ENCODE results near the gene SDK2. TPM values are rescaled to one million over a fixed set of nuclear protein-coding genes. Genes with fewer than 3 reads are reported as not detected.
A peak's percentile ranks its signal among the peaks of the same experiment; 100 is the strongest.

Gene SDK2
- total and polyA plus RNA-seq, 5 donors from 2014 or later: 0.02 to 0.59 (median 0.02) TPM; not detected in 2

DNA sequence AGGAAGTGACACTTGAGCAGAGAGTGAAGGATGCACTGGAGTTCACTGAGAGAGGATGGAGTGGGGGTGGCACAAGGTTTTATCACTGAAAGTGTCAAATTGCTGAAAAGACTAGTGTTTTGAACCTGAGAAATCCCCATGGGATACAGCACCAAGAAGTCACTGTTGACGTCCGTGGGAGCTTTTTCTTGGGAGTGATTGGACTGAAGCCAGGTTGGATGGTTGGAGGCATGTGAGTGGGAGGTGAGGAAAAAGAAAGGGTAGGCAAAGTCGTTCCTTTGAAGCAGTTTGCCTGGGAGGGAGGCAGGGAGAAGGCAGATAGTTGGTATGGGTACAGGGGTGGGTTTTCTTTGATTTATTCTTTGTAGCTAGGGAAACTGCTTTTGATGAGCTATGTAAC, 39.9 kb upstream of the SDK2 start:
- Mint-ChIP-seq H3K27me3 (peaks cover 20% of the 10 kb centered on the region), H3K4me1 (no peaks in the 10 kb centered on the region), H3K4me3 (no peak overlapping the region), H3K27ac (peak overlapping the region in 1 of 3 donors; percentile 76), H3K36me3 (no peaks in the 10 kb centered on the region), H3K9me3 (peaks cover 0 to 10% (median 5%) of the 10 kb centered on the region in 7 donors)
- no peak overlapping the region for H3K27ac ChIP-seq (ENCODE audit: insufficient read depth, low read length, poor library complexity, severe bottlenecking)
- no peaks in the 10 kb centered on the region for H3K36me3 ChIP-seq (ENCODE audit: control insufficient read depth, insufficient read depth, low read length)
- no peak for ATAC-seq (ENCODE audit: low read depth in 2 of 2)
- no peaks in the 10 kb centered on the region for H3K4me1 ChIP-seq (ENCODE audit: control insufficient read depth, insufficient read depth, low read length, poor library complexity, severe bottlenecking)
- H3K27me3 ChIP-seq (ENCODE audit: control insufficient read depth, insufficient read depth, low read length): peaks cover 3% of the 10 kb centered on the region
- no peaks in the 10 kb centered on the region for H3K9me3 ChIP-seq (ENCODE audit: control insufficient read depth in 2 of 2, low read length in 2 of 2)
- DNase-seq: no peak
- H3K4me3 ChIP-seq (ENCODE audit: low read depth, low read length): no peak overlapping the region

DNA sequence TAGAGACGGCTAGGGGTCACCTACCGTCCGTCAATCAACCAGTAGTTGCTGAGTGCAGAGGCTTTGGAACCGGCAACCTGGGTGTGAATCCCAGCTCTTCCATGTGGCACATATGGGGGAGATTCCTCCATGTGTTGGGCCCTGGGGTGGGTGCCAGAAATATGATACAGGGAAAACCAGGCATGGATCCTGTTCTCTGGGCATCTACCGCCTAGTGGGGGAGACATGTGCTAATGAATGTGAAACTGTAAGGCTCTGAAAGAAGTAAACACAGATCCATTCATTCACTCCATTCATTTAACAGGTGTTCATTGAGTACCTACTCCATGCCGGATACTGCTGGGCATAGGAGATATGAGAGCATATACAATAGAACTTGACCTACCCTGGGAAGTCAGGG, 39.5 kb upstream of the SDK2 start:
- no peak for DNase-seq
- no peaks in the 10 kb centered on the region for H3K4me1 Mint-ChIP-seq
- Histone ChIP-seq H3K9me3 (ENCODE audit: control insufficient read depth in 2 of 2, low read length in 2 of 2) (no peaks in the 10 kb centered on the region), H3K27ac (ENCODE audit: insufficient read depth, low read length, poor library complexity, severe bottlenecking) (no peak overlapping the region), H3K36me3 (ENCODE audit: control insufficient read depth, insufficient read depth, low read length) (no peaks in the 10 kb centered on the region), H3K27me3 (ENCODE audit: control insufficient read depth, insufficient read depth, low read length) (peaks cover 3% of the 10 kb centered on the region), H3K4me3 (ENCODE audit: low read depth, low read length) (no peak overlapping the region), H3K4me1 (ENCODE audit: control insufficient read depth, insufficient read depth, low read length, poor library complexity, severe bottlenecking) (no peaks in the 10 kb centered on the region)
- H3K9me3 Mint-ChIP-seq: peaks cover 0 to 10% (median 5%) of the 10 kb centered on the region in 7 donors
- no peak overlapping the region for H3K4me3 Mint-ChIP-seq
- H3K36me3 Mint-ChIP-seq: no peaks in the 10 kb centered on the region
- ATAC-seq (ENCODE audit: low read depth in 2 of 2): no peak
- peak overlapping the region in 1 of 3 donors; percentile 76 for H3K27ac Mint-ChIP-seq
- H3K27me3 Mint-ChIP-seq: peaks cover 24% of the 10 kb centered on the region

DNA sequence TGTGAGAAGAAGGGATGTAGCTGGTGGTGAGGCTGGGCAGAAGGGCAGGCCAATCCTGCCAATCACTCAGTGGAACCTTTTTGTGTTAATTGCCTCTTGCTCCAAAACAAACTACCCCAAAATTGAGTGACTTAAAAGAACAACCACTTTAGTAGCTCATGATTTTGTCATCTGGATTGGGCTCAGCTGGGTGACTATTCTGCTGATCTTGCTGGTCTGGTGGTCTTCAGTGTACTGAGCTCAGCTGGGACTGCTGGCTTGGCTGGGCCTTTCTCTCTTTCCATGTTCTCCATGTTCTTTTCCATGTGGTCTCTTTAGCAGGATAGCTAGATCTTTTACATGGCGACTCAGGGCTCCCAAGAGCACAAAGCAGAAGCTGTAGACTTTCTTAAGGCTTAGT, 37.7 kb upstream of the SDK2 start:
- ATAC-seq (ENCODE audit: low read depth in 2 of 2): no peak
- H3K27me3 ChIP-seq (ENCODE audit: control insufficient read depth, insufficient read depth, low read length): peaks cover 3% of the 10 kb centered on the region
- Mint-ChIP-seq H3K9me3 (peaks cover 0 to 10% (median 5%) of the 10 kb centered on the region in 7 donors), H3K4me1 (no peaks in the 10 kb centered on the region), H3K36me3 (no peaks in the 10 kb centered on the region), H3K27me3 (peaks cover 24% of the 10 kb centered on the region), H3K27ac (no peak overlapping the region), H3K4me3 (no peak overlapping the region)
- no peaks in the 10 kb centered on the region for H3K9me3 ChIP-seq (ENCODE audit: control insufficient read depth in 2 of 2, low read length in 2 of 2)
- H3K4me3 ChIP-seq (ENCODE audit: low read depth, low read length): no peak overlapping the region
- no peak overlapping the region for H3K27ac ChIP-seq (ENCODE audit: insufficient read depth, low read length, poor library complexity, severe bottlenecking)
- DNase-seq: no peak
- no peaks in the 10 kb centered on the region for H3K4me1 ChIP-seq (ENCODE audit: control insufficient read depth, insufficient read depth, low read length, poor library complexity, severe bottlenecking)
- H3K36me3 ChIP-seq (ENCODE audit: control insufficient read depth, insufficient read depth, low read length): no peaks in the 10 kb centered on the region

DNA sequence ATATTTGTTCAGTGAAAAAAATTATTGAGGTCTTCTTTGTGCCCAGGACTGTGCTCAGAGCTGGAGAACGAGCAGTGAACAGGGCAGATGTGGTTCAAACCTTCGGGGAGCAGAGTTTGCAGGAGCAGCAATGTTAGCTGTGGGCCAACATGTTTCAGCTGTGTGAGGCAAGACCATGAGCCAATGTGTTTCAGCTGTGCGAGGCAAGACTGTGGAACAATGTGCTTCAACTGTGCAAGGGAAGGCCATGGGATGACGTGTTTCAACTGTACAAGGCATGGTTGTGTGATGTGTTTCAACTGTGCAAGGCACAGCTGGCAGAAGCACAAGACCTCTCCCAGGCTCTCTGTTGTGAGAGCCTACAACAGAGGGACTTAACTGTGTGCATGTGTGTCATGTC, 35.2 kb upstream of the SDK2 start:
- H3K4me1 Mint-ChIP-seq: no peaks in the 10 kb centered on the region
- peaks cover 0 to 8% (median 5%) of the 10 kb centered on the region in 7 donors for H3K9me3 Mint-ChIP-seq
- ATAC-seq (ENCODE audit: low read depth in 2 of 2): no peak
- H3K36me3 Mint-ChIP-seq: no peaks in the 10 kb centered on the region
- no peaks in the 10 kb centered on the region for H3K4me1 ChIP-seq (ENCODE audit: control insufficient read depth, insufficient read depth, low read length, poor library complexity, severe bottlenecking)
- DNase-seq: no peak
- no peak overlapping the region for H3K4me3 ChIP-seq (ENCODE audit: low read depth, low read length)
- no peak overlapping the region for H3K27ac Mint-ChIP-seq
- H3K27ac ChIP-seq (ENCODE audit: insufficient read depth, low read length, poor library complexity, severe bottlenecking): no peak overlapping the region
- H3K27me3 Mint-ChIP-seq: peaks cover 25% of the 10 kb centered on the region
- H3K4me3 Mint-ChIP-seq: no peak overlapping the region
- H3K9me3 ChIP-seq (ENCODE audit: control insufficient read depth in 2 of 2, low read length in 2 of 2): no peaks in the 10 kb centered on the region
- no peaks in the 10 kb centered on the region for H3K36me3 ChIP-seq (ENCODE audit: control insufficient read depth, insufficient read depth, low read length)
- H3K27me3 ChIP-seq (ENCODE audit: control insufficient read depth, insufficient read depth, low read length): peaks cover 3% of the 10 kb centered on the region

DNA sequence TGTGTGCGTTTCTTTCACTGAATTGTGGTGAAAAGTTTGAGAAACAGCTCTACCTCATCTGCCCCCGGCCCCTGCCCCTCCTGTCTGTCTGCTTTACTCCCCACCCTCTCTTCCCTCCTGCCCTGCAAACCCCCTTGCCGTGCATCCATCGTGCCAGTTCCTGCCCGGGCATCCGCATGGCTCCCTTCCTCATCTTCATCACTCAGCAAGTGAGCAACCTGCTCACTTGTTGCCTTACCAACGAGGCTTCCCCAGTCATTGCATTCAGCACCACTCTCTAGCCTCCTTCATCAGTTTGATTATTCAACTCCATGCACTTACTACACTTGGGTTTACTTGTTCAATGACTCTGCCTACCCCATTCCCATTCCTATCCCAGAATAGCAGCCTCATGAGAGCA, 34.8 kb upstream of the SDK2 start:
- no peaks in the 10 kb centered on the region for H3K4me1 Mint-ChIP-seq
- no peaks in the 10 kb centered on the region for H3K36me3 Mint-ChIP-seq
- DNase-seq: no peak

DNA sequence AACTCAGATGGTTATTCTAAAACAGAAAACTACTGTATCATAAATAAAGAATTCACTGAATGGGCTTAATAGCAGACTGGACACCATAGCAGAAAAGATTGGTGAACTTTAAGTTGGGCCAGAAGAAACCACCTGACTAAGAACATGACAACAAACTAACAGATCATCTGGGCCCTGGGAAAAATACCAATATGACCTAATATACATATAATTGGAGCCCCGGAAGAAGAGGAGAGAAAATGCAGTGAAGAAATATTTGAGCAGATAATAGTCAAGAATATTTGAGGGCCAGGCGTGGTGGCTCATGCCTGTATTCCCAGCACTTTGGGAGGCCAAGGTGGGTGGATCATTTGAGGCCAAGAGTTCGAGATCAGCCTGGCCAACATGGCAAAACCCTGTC, 25.5 kb upstream of the SDK2 start:
- H3K9me3 ChIP-seq (ENCODE audit: control insufficient read depth in 2 of 2, low read length in 2 of 2): peaks cover 0 to 3% of the 10 kb centered on the region in 2 experiments
- H3K36me3 ChIP-seq (ENCODE audit: control insufficient read depth, insufficient read depth, low read length): no peaks in the 10 kb centered on the region
- no peak overlapping the region for H3K27ac Mint-ChIP-seq
- no peak for DNase-seq
- H3K9me3 Mint-ChIP-seq: peaks cover 0 to 8% (median 2%) of the 10 kb centered on the region in 7 donors
- no peak overlapping the region for H3K4me3 ChIP-seq (ENCODE audit: low read depth, low read length)
- no peak overlapping the region for H3K27ac ChIP-seq (ENCODE audit: insufficient read depth, low read length, poor library complexity, severe bottlenecking)
- H3K4me3 Mint-ChIP-seq: no peak overlapping the region
- H3K4me1 Mint-ChIP-seq: peaks cover 19 to 28% (median 26%) of the 10 kb centered on the region in 4 donors
- H3K27me3 ChIP-seq (ENCODE audit: control insufficient read depth, insufficient read depth, low read length): no peaks in the 10 kb centered on the region
- H3K4me1 ChIP-seq (ENCODE audit: control insufficient read depth, insufficient read depth, low read length, poor library complexity, severe bottlenecking): peaks cover 17% of the 10 kb centered on the region
- no peak for ATAC-seq (ENCODE audit: low read depth in 2 of 2)
- peaks cover 3% of the 10 kb centered on the region for H3K36me3 Mint-ChIP-seq
- peaks cover 25% of the 10 kb centered on the region for H3K27me3 Mint-ChIP-seq

More for the DNA sequence above, 34.8 kb upstream of the SDK2 start:
- ATAC-seq (ENCODE audit: low read depth in 2 of 2): no peak
- H3K9me3 Mint-ChIP-seq: peaks cover 0 to 8% (median 5%) of the 10 kb centered on the region in 7 donors
- H3K36me3 ChIP-seq (ENCODE audit: control insufficient read depth, insufficient read depth, low read length): no peaks in the 10 kb centered on the region
- no peak overlapping the region for H3K27ac Mint-ChIP-seq
- H3K4me1 ChIP-seq (ENCODE audit: control insufficient read depth, insufficient read depth, low read length, poor library complexity, severe bottlenecking): no peaks in the 10 kb centered on the region
- no peak overlapping the region for H3K4me3 ChIP-seq (ENCODE audit: low read depth, low read length)
- peaks cover 3% of the 10 kb centered on the region for H3K27me3 ChIP-seq (ENCODE audit: control insufficient read depth, insufficient read depth, low read length)
- H3K9me3 ChIP-seq (ENCODE audit: control insufficient read depth in 2 of 2, low read length in 2 of 2): no peaks in the 10 kb centered on the region
- no peak overlapping the region for H3K27ac ChIP-seq (ENCODE audit: insufficient read depth, low read length, poor library complexity, severe bottlenecking)
- H3K27me3 Mint-ChIP-seq: peaks cover 30% of the 10 kb centered on the region
- no peak overlapping the region for H3K4me3 Mint-ChIP-seq

DNA sequence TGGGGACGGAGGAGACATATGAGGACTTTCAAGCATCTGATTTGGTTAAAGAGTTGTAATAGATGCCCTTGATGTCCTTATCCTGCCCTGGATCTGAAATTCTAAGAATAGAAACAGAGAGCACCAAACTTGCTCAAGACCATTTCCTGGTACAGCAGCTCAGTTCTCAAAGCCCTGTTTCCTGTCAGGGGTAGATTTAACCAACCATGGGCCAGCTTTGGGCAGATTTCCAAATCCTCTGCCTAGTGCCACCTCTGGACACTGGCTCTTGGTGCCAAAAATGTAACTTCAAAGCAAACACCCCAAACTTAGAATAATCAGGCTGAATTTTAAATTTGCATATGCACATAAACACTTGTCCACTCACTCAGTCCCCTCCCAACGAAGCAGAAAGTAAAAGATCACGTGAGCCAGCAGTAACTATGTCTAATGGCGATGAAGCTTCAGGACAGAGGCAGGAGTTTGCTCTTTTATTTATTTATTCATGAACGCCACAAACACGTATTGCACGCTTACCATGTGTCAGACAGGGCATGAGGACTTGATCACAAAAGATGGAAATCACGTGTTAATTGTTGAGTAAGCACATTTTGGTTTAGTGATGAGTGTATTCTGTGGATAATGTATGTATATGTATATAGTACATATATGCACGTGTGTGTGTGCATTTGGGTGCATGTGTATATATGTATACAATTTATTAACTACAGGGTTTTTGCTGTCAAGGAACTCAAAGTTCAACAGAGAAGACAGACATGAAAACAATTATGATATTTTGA, 23.1 kb upstream of the SDK2 start:
- peak; percentile 87 to 94 for ATAC-seq (ENCODE audit: low read depth in 2 of 2)
- Histone ChIP-seq H3K27ac (ENCODE audit: insufficient read depth, low read length, poor library complexity, severe bottlenecking) (no peak overlapping the region), H3K4me3 (ENCODE audit: low read depth, low read length) (peak overlapping the region; percentile 43), H3K36me3 (ENCODE audit: control insufficient read depth, insufficient read depth, low read length) (no peaks in the 10 kb centered on the region), H3K4me1 (ENCODE audit: control insufficient read depth, insufficient read depth, low read length, poor library complexity, severe bottlenecking) (peaks cover 17% of the 10 kb centered on the region), H3K27me3 (ENCODE audit: control insufficient read depth, insufficient read depth, low read length) (no peaks in the 10 kb centered on the region), H3K9me3 (ENCODE audit: control insufficient read depth in 2 of 2, low read length in 2 of 2) (peaks cover 0 to 3% of the 10 kb centered on the region in 2 experiments)
- Mint-ChIP-seq H3K4me1 (peaks cover 19 to 28% (median 27%) of the 10 kb centered on the region in 4 donors), H3K36me3 (peaks cover 3% of the 10 kb centered on the region), H3K9me3 (peaks cover 0 to 8% (median 2%) of the 10 kb centered on the region in 7 donors), H3K4me3 (peak overlapping the region in 3 of 4 donors; percentile 8 to 76 (median 21)), H3K27ac (peak overlapping the region; percentile 8 to 80 (median 57)), H3K27me3 (peaks cover 19% of the 10 kb centered on the region)
- DNase-seq: peak in 1 of 3 donors; percentile 85

DNA sequence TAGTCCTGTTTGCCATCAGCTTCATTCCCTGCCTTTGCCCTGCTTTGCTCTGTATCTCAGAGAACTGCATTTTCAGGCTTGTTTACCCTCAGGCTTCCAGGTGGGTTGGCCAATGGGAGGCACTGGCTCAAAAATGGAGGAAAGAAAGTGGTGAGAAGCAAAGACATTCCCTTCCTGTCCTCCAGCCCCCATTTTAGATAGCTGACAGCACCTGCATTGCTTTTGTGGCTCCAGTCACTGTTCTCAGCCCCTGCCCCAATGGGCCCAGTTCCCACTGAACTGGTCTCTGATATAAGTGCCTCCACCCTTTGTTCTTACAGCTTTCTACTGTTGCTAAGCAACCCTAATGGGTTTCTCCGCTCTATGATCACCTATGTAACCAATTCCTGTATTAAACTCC, 19.4 kb upstream of the SDK2 start:
- ATAC-seq (ENCODE audit: low read depth in 2 of 2) (no peak), DNase-seq (no peak)
- Histone ChIP-seq H3K4me1 (ENCODE audit: control insufficient read depth, insufficient read depth, low read length, poor library complexity, severe bottlenecking) (peaks cover 17% of the 10 kb centered on the region), H3K4me3 (ENCODE audit: low read depth, low read length) (no peak overlapping the region), H3K27me3 (ENCODE audit: control insufficient read depth, insufficient read depth, low read length) (peaks cover 3% of the 10 kb centered on the region), H3K36me3 (ENCODE audit: control insufficient read depth, insufficient read depth, low read length) (no peaks in the 10 kb centered on the region), H3K9me3 (ENCODE audit: control insufficient read depth in 2 of 2, low read length in 2 of 2) (no peaks in the 10 kb centered on the region), H3K27ac (ENCODE audit: insufficient read depth, low read length, poor library complexity, severe bottlenecking) (no peak overlapping the region)
- Mint-ChIP-seq H3K36me3 (peaks cover 3% of the 10 kb centered on the region), H3K4me1 (peaks cover 19 to 28% (median 27%) of the 10 kb centered on the region in 4 donors), H3K27ac (no peak overlapping the region), H3K9me3 (peaks cover 0 to 2% (median 0%) of the 10 kb centered on the region in 7 donors), H3K27me3 (peaks cover 25% of the 10 kb centered on the region), H3K4me3 (no peak overlapping the region)
